GM20000 (cell line): ENCODE data around the gene LAG3.

Experiments used
- DNase-seq: peaks from one replicate; pipeline ENCODE4 v3.0.0; 2012; ENCODE audit warnings: low spot score
- TF ChIP-seq, protein P1 (sequence below): IDR thresholded peaks from 2 replicates; pipeline ENCODE4 v1.5.1; 2012; ENCODE audit warnings: mild to moderate bottlenecking, control low read depth; ENCODE audit errors: extremely low read depth, missing control alignments

LAG3 gene

DNA sequence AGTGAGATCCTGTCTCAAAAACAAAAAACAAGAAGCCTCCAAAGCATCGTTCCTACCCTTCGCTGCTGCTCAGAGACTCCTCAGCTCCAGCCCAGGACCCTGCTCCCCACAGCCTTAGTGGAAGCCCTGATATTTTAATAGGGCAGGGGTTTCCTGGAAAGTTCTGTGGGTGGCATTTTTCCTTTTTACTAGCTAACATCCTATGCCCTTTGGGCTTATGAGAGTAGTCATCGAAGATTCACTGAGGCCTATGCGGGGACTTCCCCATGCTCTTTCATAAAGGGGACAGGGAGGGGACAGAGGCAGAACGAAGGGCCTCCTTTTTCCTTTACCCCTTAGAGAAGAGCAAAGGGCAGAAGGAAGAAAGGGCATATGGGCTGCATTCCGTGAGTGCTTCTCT is 8.3 kb downstream of the LAG3 start:
- TF ChIP-seq, protein P1, sequence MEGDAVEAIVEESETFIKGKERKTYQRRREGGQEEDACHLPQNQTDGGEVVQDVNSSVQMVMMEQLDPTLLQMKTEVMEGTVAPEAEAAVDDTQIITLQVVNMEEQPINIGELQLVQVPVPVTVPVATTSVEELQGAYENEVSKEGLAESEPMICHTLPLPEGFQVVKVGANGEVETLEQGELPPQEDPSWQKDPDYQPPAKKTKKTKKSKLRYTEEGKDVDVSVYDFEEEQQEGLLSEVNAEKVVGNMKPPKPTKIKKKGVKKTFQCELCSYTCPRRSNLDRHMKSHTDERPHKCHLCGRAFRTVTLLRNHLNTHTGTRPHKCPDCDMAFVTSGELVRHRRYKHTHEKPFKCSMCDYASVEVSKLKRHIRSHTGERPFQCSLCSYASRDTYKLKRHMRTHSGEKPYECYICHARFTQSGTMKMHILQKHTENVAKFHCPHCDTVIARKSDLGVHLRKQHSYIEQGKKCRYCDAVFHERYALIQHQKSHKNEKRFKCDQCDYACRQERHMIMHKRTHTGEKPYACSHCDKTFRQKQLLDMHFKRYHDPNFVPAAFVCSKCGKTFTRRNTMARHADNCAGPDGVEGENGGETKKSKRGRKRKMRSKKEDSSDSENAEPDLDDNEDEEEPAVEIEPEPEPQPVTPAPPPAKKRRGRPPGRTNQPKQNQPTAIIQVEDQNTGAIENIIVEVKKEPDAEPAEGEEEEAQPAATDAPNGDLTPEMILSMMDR = no peak
- no peak for DNase-seq

DNA sequence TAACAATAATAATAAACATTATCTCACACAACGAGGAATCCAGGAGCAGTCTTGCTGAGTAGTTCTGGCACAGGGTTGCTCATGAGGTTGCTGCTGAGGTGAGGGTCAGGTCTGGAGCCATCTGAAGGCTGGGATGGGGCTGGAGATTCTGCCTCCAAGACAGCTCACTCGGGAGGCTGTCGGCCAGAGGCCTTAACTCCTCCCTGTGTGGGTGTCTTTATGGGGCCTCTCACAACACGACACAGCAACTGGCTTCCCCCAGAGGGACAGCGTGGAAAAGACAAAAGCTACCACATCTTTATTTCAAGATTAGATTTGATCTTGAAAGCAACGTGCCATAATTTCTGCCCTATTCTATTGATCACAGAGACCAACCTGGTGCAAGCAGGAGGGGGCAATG is 9.8 kb downstream of the LAG3 start:
- DNase-seq = no peak
- TF ChIP-seq, protein P1 = no peak

DNA sequence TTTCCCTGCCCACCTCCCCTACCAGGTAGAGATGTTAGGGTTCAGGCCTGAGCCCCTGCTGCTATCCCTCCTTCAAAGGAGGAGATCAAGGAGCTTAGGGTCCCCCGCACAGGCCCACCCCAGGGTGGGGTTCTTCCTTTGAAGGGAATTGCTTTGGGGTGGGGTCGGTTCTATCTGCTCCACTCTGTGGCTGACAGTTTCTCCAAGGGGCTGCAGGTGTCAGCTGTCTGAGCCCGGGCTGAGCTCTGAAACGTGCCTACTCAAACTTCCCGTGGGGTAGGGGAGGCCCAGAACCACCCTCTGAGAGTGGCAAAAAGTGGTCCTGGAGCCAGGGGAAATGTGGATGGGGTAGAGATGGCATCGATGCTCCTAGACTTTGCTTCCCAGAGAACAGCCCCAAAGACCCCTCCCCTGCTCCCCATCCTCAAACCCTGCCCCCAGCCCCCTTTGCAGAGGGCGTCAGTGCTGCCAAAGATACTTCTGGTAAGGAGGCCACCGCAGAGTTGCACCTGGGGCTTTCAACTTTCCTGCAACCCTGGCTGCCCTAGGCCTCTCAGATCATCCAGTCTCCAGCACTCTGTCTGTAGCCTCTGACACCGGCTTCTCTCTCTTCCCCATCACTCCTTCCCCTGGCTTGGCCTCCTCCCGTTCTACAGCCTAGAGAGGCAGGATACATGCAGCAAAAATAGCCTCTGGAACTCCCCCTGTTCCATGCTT is 10.7 kb downstream of the LAG3 start:
- DNase-seq = no peak
- TF ChIP-seq, protein P1 = no peak

DNA sequence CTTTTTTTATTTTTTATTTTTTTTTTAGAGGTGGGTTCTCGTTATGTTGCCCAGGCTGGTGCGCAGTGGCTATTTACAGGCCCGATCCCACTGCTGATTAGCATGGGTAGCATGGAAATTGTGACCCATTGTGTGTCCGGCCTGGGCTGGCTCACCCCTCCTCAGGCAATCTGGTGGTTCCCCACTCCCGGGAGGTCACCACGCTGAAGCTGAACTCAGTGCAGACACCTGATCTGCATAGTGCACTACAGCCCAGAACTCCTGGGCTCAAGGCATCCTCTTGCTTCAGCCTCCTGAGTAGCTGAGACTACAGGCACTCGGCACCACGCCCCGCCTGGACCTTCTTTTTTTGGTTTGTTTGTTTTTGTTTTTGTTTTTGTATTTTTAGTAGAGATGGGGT is 11.5 kb downstream of the LAG3 start:
- TF ChIP-seq, protein P1 = no peak
- no peak for DNase-seq

DNA sequence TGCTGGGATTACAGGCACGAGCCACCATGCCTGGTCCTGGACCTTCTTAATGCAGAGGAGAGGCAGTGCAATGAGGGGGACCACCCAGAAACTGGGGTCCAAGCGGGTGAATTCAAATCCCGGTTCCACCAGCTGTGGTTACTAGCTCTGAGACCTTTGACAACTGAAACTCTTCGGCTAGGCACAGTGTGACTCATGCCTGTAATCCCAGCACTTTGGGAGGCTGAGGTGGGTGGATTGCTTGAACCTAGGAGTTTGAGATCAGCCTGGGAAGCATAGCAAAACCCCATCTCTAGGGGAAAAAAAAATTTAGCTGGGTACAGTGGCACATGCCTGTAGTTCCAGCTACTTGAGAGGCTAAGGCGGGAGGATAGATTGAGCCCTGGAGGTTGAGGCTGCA is 12.0 kb downstream of the LAG3 start:
- DNase-seq = no peak
- TF ChIP-seq, protein P1 = no peak

DNA sequence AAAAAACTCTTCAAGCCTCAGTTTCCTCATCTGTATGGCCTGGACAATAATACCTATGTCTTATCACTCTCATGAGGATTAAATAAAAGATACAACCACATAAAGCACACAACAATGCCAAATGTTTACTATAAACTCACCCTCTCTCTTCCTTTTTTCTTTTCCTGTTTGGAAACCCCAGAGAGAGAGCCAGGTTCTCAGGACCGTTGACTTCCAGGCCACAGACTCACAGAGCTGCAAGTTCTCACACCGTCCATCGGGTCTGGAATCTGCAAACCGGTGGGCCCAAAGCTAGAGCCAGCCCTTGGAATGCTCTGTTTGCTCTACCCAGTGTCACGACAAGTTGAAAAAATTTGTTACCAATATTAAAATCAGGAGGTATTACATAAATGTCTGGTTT is 12.4 kb downstream of the LAG3 start:
- TF ChIP-seq, protein P1 = no peak
- no peak for DNase-seq

DNA sequence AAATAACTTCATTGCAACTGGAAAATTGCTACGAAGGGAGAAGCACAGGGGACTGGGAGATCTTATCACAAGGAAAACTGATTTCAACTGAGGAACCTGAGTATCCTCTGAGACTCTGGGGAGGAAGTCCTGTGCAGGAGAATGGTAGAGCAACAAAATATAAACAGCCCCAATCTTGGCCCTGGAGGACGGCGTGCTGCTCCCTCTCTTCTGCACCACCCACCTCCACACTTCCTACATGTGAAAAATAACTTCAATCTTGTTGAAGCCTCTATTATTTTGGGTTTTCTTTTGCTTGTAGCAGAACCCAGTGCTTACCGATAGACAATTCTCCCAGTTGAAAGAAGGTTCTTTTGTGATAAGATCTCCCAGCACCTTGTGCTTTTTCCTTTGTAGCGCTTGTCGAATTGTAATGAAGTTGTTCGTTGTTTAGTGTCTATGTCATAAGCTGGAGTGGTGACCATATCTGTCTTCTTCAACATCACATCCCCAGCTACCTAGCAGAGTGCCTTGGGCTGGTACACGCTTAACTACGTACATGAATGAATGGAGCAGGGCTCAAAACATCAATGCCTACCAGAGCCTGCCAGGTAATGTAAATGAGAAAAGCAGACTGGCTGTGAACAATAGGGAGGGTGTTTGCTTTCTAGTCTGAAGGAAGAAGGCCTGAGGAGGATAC is 14.2 kb downstream of the LAG3 start:
- TF ChIP-seq, protein P1 = no peak
- DNase-seq = no peak
